Testis (tissue), 2 donors: ENCODE data around the gene GPS1.

Source experiments
- CTCF ChIP-seq, 3 experiments: fragments of 450-650 bp in 2 of 3; fragments of 200-600 bp in 1 of 3; sonication (generic) in 1 of 3; IDR thresholded peaks; one replicate each; pipeline ENCODE4 v1.5.1; 2016 to 2019; ENCODE audit warnings: antibody characterized with exemption in 3 of 3, mild to moderate bottlenecking in 2 of 3, moderate library complexity in 1 of 3
- POLR2A ChIP-seq: fragments of 450-650 bp; IDR thresholded peaks from one replicate; pipeline ENCODE4 v1.6.1; 2017; ENCODE audit warnings: antibody characterized with exemption, mild to moderate bottlenecking, moderate library complexity

- TF ChIP-seq POLR2A (no peak), CTCF (IDR thresholded peaks at IDR 0.05) (peak in 1 of 3 experiments; percentile 12)
Observed at GRCh38 chr17:82097919-82098168, 46.1 kb downstream of the GPS1 start.
